HEK293T (cell line): ENCODE measurements around the gene WRAP73.

Experiments
- CTCF ChIA-PET: fragments of 350-600 bp; formaldehyde crosslinking; extraction: SDS; loops from one replicate; lab custom pipeline; 2021; ENCODE audit warnings: antibody characterized with exemption, inconsistent platforms; lab: Yijun Ruan, JAX
- POLR2A ChIA-PET: fragments of 350-600 bp; formaldehyde crosslinking; extraction: SDS; loops from one replicate; lab custom pipeline; 2020; ENCODE audit warnings: antibody characterized with exemption, inconsistent platforms; lab: Yijun Ruan, JAX
- DNase-seq: peaks from one replicate; pipeline ENCODE4 v3.0.0; 2012; ENCODE audit warnings: mixed read lengths; ENCODE audit errors: extremely low spot score
- ARNT ChIP-seq: fragments of 450-650 bp; IDR thresholded peaks from 2 replicates; pipeline ENCODE4 v1.6.1; 2017; ENCODE audit warnings: mild to moderate bottlenecking
- BHLHE40 ChIP-seq: fragments of 450-650 bp; IDR thresholded peaks from 2 replicates; pipeline ENCODE4 v1.6.1; 2016; ENCODE audit warnings: mild to moderate bottlenecking, moderate library complexity, borderline replicate concordance
- CTBP1 ChIP-seq: fragments of 450-650 bp; IDR thresholded peaks from 2 replicates; pipeline ENCODE4 v1.6.1; 2016; ENCODE audit warnings: borderline replicate concordance
- ELF4 ChIP-seq: fragments of 450-650 bp; IDR thresholded peaks from 2 replicates; pipeline ENCODE4 v1.6.1; 2017; ENCODE audit warnings: antibody characterized with exemption
- FOXA1 ChIP-seq: fragments of 450-650 bp; IDR thresholded peaks from 2 replicates; pipeline ENCODE4 v1.6.1; 2016; ENCODE audit warnings: mild to moderate bottlenecking
- FOXK2 ChIP-seq: fragments of 450-650 bp; IDR thresholded peaks from 2 replicates; pipeline ENCODE4 v1.6.1; 2016; ENCODE audit warnings: mild to moderate bottlenecking
- FOXM1 ChIP-seq: fragments of 450-650 bp; IDR thresholded peaks from 2 replicates; pipeline ENCODE4 v1.6.1; 2017; ENCODE audit warnings: mild to moderate bottlenecking, borderline replicate concordance
- HDGF ChIP-seq: fragments of 450-650 bp; IDR thresholded peaks from 2 replicates; pipeline ENCODE4 v1.6.1; 2017; ENCODE audit warnings: antibody characterized with exemption, borderline replicate concordance
- L3MBTL2 ChIP-seq: fragments of 450-650 bp; conservative IDR thresholded peaks from 2 replicates; pipeline ENCODE4 v1.6.1; 2016; ENCODE audit warnings: mild to moderate bottlenecking
- LEF1 ChIP-seq: fragments of 450-650 bp; IDR thresholded peaks from 2 replicates; pipeline ENCODE4 v1.6.1; 2017; ENCODE audit warnings: mild to moderate bottlenecking, borderline replicate concordance
- NFRKB ChIP-seq: fragments of 450-650 bp; IDR thresholded peaks from 2 replicates; pipeline ENCODE4 v1.6.1; 2016; ENCODE audit warnings: mild to moderate bottlenecking, moderate library complexity
- PKNOX1 ChIP-seq: fragments of 450-650 bp; IDR thresholded peaks from 2 replicates; pipeline ENCODE4 v1.6.1; 2016
- SP1 ChIP-seq: fragments of 450-650 bp; IDR thresholded peaks from 2 replicates; pipeline ENCODE4 v1.6.1; 2017
- SUZ12 ChIP-seq: fragments of 450-650 bp; IDR thresholded peaks from 2 replicates; pipeline ENCODE4 v1.6.1; 2016; ENCODE audit warnings: mild to moderate bottlenecking
- TARDBP ChIP-seq: fragments of 450-650 bp; IDR thresholded peaks from 2 replicates; pipeline ENCODE4 v1.6.1; 2016
- ZNF384 ChIP-seq: fragments of 450-650 bp; IDR thresholded peaks from 2 replicates; pipeline ENCODE4 v1.6.1; 2016

The WRAP73 gene

DNA sequence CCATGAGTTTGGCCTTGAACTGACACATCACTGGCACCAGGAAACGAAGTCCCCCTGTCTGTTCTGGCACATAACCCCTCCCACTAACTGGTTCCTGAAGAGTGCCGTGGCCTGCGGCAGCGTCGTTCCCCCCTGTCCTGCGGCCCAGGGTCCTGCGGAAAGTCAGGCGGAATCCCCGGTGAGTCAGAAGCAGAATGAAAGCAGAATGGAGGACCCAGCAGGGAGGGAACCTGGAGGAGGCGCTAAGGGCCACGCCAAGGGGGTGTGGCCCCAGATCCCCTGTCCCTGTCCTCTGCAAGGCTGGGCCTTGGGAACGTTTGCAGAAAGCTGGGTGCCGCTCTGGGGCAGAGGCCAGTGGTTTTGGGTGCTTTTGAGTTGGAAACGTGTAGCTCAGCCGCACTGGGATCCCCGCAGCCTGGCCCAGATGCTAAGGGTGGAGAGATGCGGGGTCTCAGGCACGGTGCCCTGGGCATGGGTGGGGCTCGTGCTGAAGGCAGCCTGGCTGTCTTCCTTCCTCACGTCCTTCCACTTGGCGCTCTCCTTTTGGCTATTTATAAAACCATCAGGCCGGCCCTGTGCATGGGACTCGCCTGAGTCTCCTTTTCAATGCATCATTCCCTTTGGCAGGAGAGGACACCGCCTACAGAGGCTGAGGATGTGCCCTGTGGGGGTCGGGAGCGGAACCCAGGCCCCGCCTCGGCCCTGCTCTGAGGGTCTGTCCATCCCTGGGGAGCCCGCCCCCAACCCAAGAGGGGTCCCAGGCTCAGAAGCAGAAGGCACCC lies 38.6 kb upstream of the WRAP73 start:
- TF ChIP-seq FOXK2 (no peak), SUZ12 (no peak)
- DNase-seq, result no peak
- ChIA-PET POLR2A (no interaction called here), CTCF (no interaction called here)

DNA sequence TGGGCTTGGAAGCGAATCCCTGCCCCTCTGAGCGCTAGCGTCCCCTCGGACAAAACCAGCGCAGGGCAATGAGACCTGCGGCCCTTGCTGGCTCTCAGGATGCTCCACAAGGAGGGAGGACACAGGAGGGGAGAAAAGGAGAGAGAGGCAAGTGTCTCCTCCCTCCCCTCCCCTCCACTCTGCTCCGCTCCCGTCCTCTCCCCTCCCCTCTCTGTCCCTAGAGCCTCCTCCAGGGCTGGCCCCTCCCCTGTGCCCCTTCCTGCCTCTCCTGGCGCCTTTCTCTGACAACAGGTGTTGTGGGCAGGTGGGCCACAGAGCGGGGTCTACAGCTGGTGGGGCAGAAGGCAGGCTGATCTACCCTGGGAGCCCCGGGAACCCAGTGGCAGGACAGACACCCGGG lies 37.6 kb upstream of the WRAP73 start:
- CTCF ChIA-PET, result interaction anchor here (1.5 kb wide), 1 partner anchor 37 kb away, joined by 3 read pairs; no protein-coding TSS in a partner anchor
- POLR2A ChIA-PET, result no interaction called here

GRCh38 chr1:3685906-3686305 lies 36.0 kb upstream of the WRAP73 start:
- DNase-seq, result no peak
- CTCF ChIA-PET, result no interaction called here
- POLR2A ChIA-PET, result no interaction called here
- TF ChIP-seq BHLHE40, result no peak
- no peak for TF ChIP-seq TARDBP
- no peak for TF ChIP-seq CTBP1
- TF ChIP-seq FOXM1, result no peak
- no peak for TF ChIP-seq SP1
- TF ChIP-seq PKNOX1, result no peak
- TF ChIP-seq FOXA1, result no peak
- no peak for TF ChIP-seq NFRKB
- no peak for TF ChIP-seq L3MBTL2
- no peak for TF ChIP-seq LEF1
- no peak for TF ChIP-seq ZNF384
- no peak for TF ChIP-seq FOXK2
- TF ChIP-seq HDGF, result no peak
- TF ChIP-seq ELF4, result no peak
- no peak for TF ChIP-seq SUZ12
- TF ChIP-seq ARNT, result no peak

More for the DNA sequence above, 37.6 kb upstream of the WRAP73 start:
- DNase-seq, result no peak
- TF ChIP-seq PKNOX1 (no peak), NFRKB (no peak), L3MBTL2 (no peak), SUZ12 (no peak), BHLHE40 (no peak), CTBP1 (no peak), FOXA1 (no peak)

- CTCF ChIA-PET, result no interaction called here
Observed at GRCh38 chr1:3685222-3685621, 35.3 kb upstream of the WRAP73 start.

DNA sequence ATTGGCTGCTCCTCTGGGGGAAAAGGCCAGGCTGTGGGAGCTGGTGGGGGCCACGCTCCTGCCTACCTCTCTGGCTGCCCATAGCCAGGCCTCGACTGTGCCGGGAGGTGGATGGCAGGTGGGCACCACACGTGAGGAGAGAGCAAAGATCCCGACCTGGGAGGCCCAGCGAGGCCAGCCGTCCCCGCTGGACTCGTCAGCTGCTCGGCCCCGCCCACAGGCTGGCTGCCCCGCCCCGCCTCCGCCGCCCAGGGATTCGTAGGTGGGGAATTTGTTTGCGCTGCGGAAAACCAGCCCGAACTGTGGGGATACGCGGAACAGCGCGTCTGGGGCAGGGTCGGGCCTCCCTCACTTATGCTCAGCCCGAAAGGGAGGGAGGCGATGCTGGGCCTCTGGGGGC lies 34.1 kb upstream of the WRAP73 start:
- TF ChIP-seq ZNF384 (no peak), HDGF (no peak), CTBP1 (no peak), ELF4 (no peak), FOXM1 (no peak), TARDBP (no peak), FOXK2 (no peak), L3MBTL2 (no peak), BHLHE40 (no peak), PKNOX1 (no peak), FOXA1 (no peak), SUZ12 (no peak), LEF1 (no peak), ARNT (no peak), NFRKB (no peak), SP1 (no peak)
- ChIA-PET POLR2A (no interaction called here), CTCF (no interaction called here)
- no peak for DNase-seq

More at GRCh38 chr1:3685222-3685621, 35.3 kb upstream of the WRAP73 start:
- no peak for DNase-seq
- TF ChIP-seq L3MBTL2 (no peak), ARNT (no peak), SUZ12 (no peak), ZNF384 (no peak), FOXA1 (no peak), FOXK2 (no peak), TARDBP (no peak), LEF1 (no peak), FOXM1 (no peak), NFRKB (no peak), PKNOX1 (no peak), ELF4 (no peak), BHLHE40 (no peak), SP1 (no peak), CTBP1 (no peak), HDGF (no peak)
- POLR2A ChIA-PET, result no interaction called here

- TF ChIP-seq TARDBP (no peak), ZNF384 (no peak), SP1 (no peak), ELF4 (no peak), PKNOX1 (no peak), FOXK2 (no peak), FOXA1 (no peak), LEF1 (no peak), CTBP1 (no peak), L3MBTL2 (no peak), NFRKB (no peak), ARNT (no peak), HDGF (no peak), BHLHE40 (no peak), FOXM1 (no peak), SUZ12 (no peak)
- POLR2A ChIA-PET, result no interaction called here
- no peak for DNase-seq
- CTCF ChIA-PET, result no interaction called here
Observed at GRCh38 chr1:3683197-3683596, 33.3 kb upstream of the WRAP73 start.
